Endothelial cell of umbilical vein (primary cell): ENCODE results near the gene DDX10.

ENCODE experiments used
- POLR2A ChIP-seq: IDR thresholded peaks from 2 replicates; pipeline ENCODE4 v1.6.1; 2012; ENCODE audit warnings: low read depth, mild to moderate bottlenecking, control low read depth, low read length
- TF ChIP-seq, protein P1 (sequence below), 2 donors: IDR thresholded peaks; 1 replicate in 1 of 2; 2 replicates in 1 of 2; pipeline ENCODE4 v1.5.1; 2011; ENCODE audit warnings: low read length in 2 of 2, mild to moderate bottlenecking in 2 of 2, moderate library complexity in 2 of 2, control low read depth in 1 of 2, inconsistent platforms in 1 of 2, low read depth in 1 of 2; ENCODE audit not compliant: insufficient read depth in 1 of 2; ENCODE audit errors: extremely low read depth in 1 of 2

DNA sequence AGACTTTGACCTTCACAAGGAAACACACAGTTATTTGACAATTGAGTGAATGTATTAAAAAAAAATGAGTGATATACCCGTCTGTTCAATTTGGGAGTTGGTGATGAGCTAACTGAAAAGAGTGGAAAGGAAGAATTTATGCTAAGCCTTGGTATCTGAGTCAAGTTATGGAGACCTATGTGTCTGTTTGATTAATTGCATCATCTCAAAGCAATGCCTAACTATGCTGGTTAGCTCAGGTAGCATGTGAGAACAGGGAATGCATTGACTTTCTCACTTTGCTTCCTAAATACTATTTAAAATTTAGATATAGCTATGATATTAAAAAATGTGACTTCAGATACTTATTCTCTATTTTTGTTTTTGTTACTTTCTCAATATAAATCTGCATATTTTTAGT lies 110.5 kb downstream of the DDX10 start:
- TF ChIP-seq, protein P1, sequence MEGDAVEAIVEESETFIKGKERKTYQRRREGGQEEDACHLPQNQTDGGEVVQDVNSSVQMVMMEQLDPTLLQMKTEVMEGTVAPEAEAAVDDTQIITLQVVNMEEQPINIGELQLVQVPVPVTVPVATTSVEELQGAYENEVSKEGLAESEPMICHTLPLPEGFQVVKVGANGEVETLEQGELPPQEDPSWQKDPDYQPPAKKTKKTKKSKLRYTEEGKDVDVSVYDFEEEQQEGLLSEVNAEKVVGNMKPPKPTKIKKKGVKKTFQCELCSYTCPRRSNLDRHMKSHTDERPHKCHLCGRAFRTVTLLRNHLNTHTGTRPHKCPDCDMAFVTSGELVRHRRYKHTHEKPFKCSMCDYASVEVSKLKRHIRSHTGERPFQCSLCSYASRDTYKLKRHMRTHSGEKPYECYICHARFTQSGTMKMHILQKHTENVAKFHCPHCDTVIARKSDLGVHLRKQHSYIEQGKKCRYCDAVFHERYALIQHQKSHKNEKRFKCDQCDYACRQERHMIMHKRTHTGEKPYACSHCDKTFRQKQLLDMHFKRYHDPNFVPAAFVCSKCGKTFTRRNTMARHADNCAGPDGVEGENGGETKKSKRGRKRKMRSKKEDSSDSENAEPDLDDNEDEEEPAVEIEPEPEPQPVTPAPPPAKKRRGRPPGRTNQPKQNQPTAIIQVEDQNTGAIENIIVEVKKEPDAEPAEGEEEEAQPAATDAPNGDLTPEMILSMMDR (IDR thresholded peaks at IDR 0.05; ENCODE audit: extremely low read depth in 1 of 2, insufficient read depth in 1 of 2, low read depth in 1 of 2, low read length in 2 of 2): no peak
- no peak for TF ChIP-seq POLR2A
